ENCODE measurements around the gene C1QA.

C1QA gene

GRCh38 chr1:22613572-22613918 lies 22.9 kb upstream of the C1QA start:
- DNase-seq: no peak

DNA sequence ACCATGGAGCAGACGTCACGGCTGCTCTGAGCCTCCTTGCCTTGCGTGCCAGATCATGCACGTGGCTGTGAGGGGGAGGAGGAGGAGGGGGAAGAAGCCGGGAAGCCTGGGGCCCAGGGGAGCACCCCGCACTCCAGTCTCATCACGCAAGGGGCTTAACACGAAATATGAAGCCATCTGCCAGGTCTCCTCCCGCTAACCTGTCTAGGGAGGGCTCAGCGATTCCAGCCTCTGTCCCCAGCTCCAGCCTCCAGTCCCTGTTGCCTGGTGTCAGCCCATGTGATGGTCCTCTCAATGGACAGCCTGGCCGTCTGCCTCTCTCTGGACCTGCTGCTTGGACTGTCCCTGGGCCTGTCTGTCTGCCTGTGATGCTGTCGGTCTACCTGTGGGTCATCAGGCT lies 22.5 kb upstream of the C1QA start:
- DNase-seq: no peak

DNA sequence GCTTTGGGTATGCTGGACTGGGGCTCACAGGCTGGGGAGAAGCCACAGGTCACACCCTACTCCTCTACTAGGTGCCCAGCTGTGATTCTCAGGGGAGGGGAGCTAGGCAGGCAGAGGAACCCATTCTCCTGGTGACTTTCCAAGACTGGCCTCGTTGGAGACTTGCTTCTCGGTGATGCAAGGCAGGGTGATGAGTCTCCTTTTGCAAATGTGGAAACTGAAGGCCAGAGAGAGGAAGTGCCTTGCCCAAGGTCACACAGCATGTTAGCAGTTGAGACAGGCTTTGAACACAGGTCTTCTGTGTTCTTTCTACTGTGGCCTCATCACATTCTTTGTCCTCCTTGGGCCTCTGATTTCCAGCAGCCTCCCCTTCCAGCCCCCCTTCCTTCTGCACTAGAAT lies 20.5 kb upstream of the C1QA start:
- no peak for DNase-seq

DNA sequence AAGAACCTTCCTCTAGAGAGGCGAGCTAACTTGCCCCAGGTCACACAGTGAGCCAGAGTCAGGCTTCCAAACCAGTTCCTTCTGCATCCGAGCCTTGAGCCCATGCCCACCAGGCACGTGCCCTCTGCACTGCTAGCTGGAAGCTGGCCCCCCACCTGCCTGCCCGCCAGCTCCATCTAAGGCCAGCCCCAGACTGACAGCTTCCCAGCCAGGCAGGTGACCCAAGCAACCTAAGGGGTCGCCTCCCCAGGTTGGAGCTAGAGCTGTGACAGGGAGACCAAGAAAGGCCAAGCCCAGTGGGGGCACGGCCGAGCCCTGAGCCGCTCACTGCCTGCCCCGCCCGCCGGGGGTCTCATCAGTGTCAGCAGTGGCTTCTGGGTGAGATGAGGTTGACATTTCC lies 19.9 kb upstream of the C1QA start:
- DNase-seq: no peak

DNA sequence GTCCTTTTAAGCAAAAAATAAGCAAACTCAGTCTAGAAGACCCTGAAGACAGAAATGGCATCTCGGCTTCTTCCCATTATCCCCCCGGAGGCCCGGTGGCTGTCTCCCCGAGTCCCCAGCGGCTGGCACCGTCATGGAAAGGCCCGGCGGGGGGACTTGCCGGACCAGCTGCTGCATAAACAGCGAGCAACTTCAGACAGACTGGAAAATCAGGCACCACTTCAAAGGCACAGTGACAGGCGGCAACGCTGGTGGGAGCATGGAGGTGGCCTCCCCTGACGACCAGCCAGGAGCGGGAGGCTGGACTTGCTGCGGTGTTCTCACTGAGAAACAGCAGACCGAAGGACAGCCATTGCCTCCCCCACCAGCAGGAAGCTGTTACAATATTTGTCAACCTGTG lies 18.4 kb upstream of the C1QA start:
- DNase-seq: no peak

DNA sequence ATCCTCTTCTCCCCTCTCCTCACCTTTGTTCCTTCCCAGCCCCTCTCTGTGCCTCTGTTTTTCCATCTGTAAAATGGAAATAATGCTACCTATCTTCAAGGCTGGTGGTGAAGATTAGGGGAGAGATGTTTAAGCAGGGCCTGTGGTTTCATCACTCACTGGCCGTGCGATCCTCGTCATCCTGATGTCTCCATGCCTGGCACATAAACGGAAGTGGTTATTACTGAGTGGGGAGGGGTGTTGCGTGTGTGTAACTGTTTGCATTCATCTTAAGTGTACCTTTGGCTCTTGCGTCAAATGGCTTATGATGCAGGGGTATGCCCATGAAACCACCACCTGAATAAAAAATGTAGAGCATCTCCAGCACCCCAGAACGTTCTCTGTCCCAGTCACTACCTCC lies 17.2 kb upstream of the C1QA start:
- no peak for DNase-seq

DNA sequence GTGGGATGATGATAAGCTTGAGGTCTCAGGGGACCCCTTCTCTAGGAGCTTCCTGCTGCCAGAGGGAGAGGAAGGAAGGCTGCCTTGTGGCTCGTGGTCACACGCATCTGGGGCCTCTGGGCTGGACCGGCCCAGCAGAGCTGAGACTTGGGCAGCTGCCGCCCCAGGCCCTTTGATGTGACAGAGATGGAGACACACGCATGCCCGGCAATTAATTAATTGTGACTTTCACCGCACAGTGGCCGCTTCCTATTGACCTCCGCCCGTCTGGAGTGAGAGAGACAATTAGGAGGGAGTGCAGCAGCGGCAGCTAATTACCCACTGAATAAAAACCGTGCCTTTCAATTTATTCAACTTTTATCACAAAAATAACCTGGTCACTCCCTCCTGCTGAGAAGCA lies 16.6 kb upstream of the C1QA start:
- DNase-seq: no peak

DNA sequence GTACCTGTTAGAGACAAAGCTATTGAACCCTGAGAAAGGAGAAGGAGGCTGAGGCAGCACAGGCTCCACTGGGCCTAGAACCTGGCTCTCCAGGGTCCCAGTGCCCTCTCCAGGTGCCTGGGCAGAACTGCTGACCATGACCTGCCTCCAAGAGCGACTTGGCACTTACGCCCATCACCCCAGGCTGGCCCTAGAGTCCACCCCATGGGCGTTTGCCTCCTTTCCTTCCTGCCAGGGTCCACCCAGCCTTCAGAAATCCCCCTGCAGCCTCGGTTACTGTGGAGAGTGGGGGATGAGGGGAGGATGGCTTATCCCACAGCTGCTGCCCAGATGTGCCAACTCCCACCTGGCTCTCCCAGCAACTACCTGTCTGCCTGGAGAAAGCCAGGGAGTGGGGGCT lies 14.7 kb upstream of the C1QA start:
- no peak for DNase-seq

DNA sequence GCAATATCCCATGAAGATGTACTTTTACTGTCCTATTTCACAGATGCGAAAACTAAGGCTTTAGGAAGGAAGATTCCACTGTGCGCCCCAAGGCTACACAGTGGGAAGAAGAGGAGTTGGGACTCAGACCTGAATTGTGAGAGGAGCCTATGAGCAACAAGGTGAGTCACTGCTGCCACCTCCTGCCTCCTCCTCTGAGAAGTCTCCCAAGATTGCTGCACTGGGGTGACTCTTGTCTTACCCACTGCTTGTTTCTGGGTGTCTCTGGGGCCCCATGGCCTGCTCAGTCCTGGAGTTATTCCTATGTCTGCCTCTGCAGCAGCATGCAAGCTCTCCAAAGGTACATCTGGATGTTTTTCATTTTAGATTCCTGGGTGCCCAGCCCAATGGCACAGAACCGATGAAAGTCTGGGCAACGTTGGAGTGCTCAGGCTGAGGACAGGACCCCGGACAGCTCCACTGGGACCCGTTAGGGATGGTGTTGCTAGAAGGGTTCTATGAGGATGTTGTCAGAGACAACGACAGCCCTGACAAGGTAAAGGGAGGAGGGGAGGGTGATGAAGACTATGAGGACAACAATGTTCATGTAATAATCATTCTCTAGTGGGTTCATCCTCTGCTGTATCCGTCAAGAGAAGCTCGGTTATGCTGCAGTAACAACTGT lies 11.0 kb upstream of the C1QA start:
- no peak for DNase-seq

DNA sequence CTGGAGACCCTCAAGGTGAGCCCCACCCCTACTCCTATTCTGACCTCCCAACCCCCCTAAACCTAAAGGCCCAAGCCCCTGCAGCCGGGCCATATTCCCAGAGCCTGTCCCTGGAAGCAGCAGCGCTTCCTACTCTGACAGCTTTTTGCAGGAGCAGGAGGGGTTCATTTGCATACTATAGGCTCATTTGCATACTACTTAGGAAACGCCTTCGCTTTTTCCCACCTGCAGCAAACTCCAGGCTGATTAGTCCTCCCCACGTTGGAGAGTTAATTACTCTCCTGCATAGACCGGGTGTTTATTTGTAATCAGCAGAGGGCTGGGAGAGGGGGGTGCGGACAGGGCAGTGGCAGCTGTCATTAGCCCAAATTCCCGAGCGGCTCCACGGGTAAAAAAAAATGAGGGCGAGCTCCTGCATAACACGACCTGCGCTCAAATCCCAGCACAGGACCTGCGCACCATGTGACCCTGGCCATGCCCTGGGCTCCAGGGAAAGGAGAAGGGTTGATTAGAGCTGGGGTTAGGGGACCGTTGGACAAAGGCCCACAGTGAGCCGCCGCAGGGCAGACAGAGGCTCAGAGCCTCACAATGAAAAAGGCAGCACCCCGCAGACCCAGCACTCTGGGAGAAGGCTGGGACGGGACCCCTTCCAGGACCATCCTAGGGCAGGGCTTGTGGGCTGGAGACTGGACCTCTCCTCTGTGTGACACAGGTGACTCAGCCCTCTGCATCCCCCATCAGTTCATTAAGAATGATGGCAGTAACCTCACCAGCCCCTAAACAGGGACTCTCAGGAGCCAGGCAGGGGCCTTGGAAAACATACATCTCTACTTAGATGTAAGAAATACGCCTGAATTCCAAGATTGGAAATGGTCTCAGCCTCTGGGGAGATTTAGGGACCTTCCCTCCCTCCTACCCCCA lies 9.9 kb upstream of the C1QA start:
- no peak for DNase-seq

- no peak for DNase-seq
Observed at GRCh38 chr1:22627331-22627730, 9.1 kb upstream of the C1QA start.

DNA sequence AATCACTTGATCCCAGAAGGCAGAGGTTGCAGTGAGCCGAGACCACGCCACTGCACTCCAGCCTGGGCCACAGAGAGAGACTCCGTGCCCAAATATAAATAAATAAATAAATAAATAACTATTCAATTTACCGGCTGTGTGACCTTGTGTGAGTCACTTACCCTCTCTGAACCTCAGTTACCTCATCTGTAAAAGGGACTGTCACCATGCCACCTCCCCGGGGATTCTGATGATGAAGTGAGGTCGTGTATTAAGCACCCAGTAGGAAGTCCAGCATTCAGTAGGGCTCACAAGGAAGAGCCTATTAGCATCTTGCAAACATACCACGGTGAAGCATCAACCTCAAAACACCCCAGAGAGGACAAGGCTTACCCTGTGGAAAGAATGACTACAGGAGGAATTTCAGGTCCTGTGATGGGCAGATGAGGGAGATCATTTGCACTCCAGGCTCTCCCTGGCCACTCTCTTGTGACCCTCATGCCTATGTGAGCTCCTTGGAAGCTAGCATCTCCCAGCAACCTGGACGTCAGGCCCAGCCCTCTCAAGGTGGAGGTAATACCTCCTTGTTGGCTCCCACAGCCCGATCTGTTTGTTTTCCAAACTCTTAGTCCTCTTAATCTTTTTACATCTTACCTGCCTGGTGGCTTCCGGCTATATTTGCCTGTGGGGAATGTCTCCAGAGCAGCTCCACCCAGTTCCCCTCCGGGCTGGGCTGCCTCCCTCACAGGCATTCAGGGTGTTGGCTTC lies 7.6 kb upstream of the C1QA start:
- DNase-seq: no peak

DNA sequence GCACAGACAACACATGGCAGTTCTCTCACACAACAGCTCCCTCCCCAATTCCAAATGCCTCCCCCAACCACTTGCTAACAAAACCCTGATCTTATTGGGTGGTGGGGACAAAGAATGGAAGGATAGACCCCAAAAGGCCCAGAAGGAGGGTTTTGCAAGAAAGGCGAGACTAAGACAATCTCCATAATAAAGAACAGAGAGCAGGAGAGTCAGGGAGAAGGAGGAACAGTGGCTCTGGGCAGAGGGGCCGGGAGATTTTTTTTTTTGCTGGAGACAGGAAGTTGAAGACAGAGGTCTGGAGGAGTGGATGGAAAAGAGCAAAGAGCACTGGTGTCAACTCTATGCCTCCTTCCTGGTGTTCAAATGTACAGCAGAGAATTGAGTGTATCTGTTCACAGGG lies 6.5 kb upstream of the C1QA start:
- DNase-seq: no peak

- DNase-seq: no peak
Observed at GRCh38 chr1:22633697-22634463, 2.5 kb upstream of the C1QA start.

- DNase-seq: no peak
Observed at GRCh38 chr1:22635436-22635835, 992 bp upstream of the C1QA start.

DNA sequence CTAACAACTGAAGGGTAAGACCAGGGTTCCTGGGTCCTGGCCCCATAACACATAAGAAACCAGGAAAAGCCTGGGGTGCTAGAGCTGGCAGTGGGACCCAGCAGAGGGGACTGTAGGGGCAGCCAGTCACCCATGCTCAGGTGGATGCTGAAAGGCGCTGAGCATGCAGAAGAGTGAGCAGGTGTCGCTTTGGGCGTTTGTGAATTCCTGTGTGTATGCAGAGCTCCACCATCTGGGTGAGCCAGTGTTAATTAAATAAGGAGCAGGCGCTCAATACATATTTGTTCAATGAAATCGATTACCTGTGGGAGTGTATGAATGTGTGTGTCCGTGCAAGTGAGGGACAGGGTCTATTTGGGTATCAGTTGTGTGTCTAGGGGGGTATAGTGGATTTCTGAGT lies 499 bp downstream of the C1QA start:
- no peak for DNase-seq

DNA sequence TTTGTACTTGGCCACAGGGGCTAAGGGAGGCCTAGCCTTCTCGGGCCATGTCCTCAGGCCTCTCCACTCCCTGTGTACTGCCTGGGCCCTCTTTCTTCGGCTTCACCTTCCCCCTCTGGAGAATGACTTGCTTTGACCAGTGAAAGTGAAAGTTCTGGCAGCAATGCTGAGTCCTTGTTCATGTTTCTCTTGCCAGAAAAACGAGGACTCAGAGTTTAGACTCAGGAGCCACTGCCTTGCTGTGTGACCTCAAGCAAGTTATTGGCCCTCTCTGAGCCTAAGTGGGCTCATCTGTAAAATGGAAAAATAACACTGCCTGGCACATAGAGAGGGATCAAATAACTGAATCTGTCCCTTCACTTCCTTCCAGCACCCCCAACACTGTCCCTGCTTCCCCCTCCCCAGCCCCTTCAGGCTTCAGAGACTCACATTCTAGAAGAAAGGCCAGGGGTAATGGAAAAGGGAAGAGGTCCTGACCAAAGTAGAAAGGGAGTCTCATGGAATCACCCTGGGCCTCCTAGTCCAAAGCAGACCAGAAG lies 1.5 kb downstream of the C1QA start:
- no peak for DNase-seq

DNA sequence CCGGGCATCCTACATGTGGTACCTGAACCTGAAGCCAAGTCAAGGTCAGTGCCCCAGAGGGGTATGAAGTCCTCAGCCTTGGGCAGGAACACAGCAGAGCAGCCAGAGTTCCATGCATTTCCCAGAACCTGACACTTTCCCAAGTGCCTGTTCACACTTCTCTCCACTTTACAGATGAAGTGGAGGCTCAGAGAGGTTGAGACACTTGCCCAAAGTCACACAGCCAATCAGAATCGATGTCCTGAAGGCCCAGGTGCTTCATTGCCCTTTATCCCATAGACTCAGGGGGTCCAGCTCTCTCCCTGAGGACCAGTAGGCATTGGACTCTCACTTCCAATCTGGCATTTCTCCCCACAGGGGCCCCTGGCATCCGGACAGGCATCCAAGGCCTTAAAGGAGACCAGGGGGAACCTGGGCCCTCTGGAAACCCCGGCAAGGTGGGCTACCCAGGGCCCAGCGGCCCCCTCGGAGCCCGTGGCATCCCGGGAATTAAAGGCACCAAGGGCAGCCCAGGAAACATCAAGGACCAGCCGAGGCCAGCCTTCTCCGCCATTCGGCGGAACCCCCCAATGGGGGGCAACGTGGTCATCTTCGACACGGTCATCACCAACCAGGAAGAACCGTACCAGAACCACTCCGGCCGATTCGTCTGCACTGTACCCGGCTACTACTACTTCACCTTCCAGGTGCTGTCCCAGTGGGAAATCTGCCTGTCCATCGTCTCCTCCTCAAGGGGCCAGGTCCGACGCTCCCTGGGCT lies 2.2 kb downstream of the C1QA start:
- DNase-seq: no peak

- no peak for DNase-seq
Observed at GRCh38 chr1:22639286-22639685, 2.9 kb downstream of the C1QA start.

DNA sequence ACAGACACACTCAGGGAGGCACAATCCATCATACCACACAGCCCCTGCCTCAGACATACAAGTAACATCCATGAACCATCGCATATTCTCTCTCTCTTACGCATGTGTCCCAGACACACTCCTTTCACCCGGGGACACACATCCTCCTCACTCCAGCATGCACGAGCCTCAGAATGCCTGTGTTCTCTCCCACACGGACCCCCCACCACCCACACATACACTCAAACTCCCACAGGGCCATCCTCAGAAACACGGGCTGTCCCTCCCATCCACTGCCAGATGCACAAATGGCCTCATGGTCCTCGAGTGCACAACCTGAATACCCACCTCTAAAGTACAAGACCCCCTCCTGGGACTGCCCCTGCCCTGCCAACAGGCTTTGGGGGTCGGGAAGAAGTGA lies 4.8 kb downstream of the C1QA start:
- no peak for DNase-seq

DNA sequence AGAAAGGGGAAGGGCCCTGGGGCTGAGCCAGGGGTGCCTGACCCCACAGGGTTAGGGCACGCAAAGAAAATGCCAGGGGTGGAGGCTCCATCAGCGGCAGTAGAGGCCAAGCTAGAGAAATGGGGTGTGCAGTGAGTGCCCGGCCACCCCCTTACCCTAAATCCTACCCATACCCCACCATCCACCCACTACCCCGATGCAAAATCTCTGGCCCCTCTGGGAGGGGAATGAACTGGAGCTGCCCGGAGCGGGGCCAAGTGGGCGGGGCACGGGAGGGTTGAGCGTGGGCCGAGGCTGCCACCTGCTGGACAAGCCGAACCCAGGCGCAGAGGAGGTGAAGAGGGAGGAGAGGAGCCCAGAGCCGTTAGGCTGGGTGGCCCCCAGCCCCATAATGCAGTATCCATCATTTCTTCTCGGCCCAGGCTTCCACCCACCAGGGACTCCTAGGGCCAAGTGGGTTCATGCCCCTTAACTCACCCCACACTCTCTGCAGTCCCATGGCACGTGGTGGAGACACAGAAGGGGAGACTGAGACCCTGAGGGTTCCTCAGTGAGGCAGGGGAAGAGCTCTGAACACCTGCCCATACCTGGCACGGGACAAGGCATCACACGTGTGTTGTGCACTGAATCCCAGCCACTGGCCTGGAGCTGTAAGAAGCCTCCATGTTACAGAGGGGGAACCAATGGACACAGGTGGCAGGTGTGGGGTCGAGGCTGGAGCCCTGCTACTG lies 5.6 kb downstream of the C1QA start:
- peak; percentile 65 for DNase-seq
